ENCODE data around the gene APOA5. TPM values are rescaled to one million over a fixed set of nuclear protein-coding genes. Genes with fewer than 3 reads are reported as not detected.

The APOA5 gene
- total RNA-seq, 2 experiments from 2014 or later, result not detected

DNA sequence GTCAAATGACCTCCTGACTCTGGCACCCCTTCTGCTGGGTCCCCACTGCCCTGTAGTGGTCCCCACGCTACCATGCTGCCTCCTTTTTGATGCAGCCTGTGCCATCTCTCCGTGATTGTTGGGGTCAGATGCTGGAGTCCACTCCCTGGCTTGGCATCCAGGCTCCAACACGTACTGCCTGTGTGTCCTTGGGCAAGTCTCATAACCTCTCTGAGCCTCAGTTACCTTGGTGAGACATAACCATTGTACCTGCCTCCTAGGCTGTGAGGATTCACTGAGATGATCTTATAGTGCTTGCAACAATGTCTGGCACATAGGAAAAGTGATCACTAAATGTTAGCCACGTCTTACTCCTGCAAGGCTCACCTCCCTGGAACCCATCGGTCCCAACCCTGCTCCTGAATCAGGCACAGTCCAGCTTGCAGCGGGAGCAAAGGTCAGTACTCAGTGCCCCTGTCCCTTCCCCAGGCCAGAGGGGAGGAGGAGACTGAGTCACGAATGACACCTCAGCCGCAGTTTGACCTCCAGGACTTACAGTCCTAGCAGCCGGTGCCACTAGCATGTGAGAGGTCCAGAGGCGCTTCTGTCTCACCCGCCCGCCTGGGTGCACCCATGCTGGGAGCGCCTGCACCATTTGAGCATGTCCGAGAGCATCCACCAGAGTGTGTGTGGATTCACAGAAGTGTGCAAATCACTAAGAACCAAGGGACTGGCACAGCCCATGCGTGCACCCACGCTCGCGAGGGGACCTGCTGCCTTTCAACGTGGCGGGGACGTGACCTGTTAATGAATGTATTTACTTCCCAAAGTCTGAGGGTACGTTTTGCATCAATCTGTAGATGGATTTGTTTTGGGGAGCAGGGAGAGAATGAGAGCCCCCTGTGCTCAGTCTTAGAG lies 34.4 kb upstream of the APOA5 start:
- H3K9me3 ChIP-seq (ENCODE audit: low read length), result no peaks in the 10 kb centered on the region
- POLR2A ChIA-PET, result interaction anchor here (0.8 kb wide), 1 partner anchor 32 kb away, joined by 4 read pairs; no protein-coding TSS in a partner anchor
- H3K79me2 ChIP-seq (ENCODE audit: insufficient read depth, low read depth, low read length), result no peaks in the 10 kb centered on the region
- TF ChIP-seq, protein P1, sequence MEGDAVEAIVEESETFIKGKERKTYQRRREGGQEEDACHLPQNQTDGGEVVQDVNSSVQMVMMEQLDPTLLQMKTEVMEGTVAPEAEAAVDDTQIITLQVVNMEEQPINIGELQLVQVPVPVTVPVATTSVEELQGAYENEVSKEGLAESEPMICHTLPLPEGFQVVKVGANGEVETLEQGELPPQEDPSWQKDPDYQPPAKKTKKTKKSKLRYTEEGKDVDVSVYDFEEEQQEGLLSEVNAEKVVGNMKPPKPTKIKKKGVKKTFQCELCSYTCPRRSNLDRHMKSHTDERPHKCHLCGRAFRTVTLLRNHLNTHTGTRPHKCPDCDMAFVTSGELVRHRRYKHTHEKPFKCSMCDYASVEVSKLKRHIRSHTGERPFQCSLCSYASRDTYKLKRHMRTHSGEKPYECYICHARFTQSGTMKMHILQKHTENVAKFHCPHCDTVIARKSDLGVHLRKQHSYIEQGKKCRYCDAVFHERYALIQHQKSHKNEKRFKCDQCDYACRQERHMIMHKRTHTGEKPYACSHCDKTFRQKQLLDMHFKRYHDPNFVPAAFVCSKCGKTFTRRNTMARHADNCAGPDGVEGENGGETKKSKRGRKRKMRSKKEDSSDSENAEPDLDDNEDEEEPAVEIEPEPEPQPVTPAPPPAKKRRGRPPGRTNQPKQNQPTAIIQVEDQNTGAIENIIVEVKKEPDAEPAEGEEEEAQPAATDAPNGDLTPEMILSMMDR (conservative IDR thresholded peaks at IDR 0.05; ENCODE audit: low read length), result no peak
- no peak for TF ChIP-seq EZH2phosphoT487 (IDR thresholded peaks at IDR 0.05; ENCODE audit: borderline replicate concordance, low read depth, low read length)
- CTCF ChIA-PET (ENCODE audit: unreplicated experiment), result no interaction called here
- H3K27ac ChIP-seq (ENCODE audit: low read depth, low read length, poor library complexity, severe bottlenecking), result no peak overlapping the region
- no peaks in the 10 kb centered on the region for H4K20me1 ChIP-seq (ENCODE audit: insufficient read depth, low read length)
- no peaks in the 10 kb centered on the region for H3K9me2 ChIP-seq (ENCODE audit: insufficient read depth, low read length)
- no peak overlapping the region for H2AFZ ChIP-seq (ENCODE audit: low read length)
- DNase-seq (ENCODE audit: low spot score), result no peak
- H3K4me2 ChIP-seq (ENCODE audit: low read length), result no peak overlapping the region
- no peaks in the 10 kb centered on the region for H3K4me1 ChIP-seq (ENCODE audit: insufficient read depth, low read length, poor library complexity, severe bottlenecking)
- intact Hi-C loops (cut with micrococcal nuclease; ENCODE audit: unreplicated experiment), result no loop called here
- no peaks in the 10 kb centered on the region for H3K36me3 ChIP-seq (ENCODE audit: insufficient read depth, low read length)
- no peak overlapping the region for H3K4me3 ChIP-seq (ENCODE audit: low read depth, low read length, poor library complexity, severe bottlenecking)
- no TSS peak for BruUV-seq (replicated peaks)

DNA sequence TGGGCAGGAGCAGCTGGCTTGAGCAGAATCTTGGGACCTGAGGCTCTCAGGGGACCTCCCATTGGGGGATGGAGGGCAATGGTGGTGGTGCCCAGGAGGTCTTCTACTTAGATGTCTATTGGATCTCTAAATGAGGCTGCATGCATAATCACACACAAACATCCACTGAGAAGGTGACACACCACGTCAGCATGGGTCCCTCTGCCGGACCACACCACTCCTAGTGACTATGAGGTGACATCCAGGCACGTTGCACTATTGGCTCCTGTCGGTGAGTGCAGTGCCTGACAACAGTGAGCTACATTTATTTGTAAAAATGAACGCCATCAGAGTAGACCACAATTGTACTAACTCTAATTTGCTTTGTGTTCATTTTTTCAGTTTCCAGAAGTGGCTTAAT lies 33.8 kb upstream of the APOA5 start:
- CTCF ChIA-PET (ENCODE audit: unreplicated experiment), result no interaction called here
- BruUV-seq (replicated peaks), result no TSS peak

More for the DNA sequence above, 33.8 kb upstream of the APOA5 start:
- Histone ChIP-seq H2AFZ (ENCODE audit: low read length) (no peak overlapping the region), H3K4me1 (ENCODE audit: insufficient read depth, low read length, poor library complexity, severe bottlenecking) (no peaks in the 10 kb centered on the region), H4K20me1 (ENCODE audit: insufficient read depth, low read length) (no peaks in the 10 kb centered on the region), H3K4me3 (ENCODE audit: low read depth, low read length, poor library complexity, severe bottlenecking) (no peak overlapping the region), H3K4me2 (ENCODE audit: low read length) (no peak overlapping the region), H3K79me2 (ENCODE audit: insufficient read depth, low read depth, low read length) (no peaks in the 10 kb centered on the region), H3K9me3 (ENCODE audit: low read length) (no peaks in the 10 kb centered on the region), H3K27ac (ENCODE audit: low read depth, low read length, poor library complexity, severe bottlenecking) (no peak overlapping the region), H3K9me2 (ENCODE audit: insufficient read depth, low read length) (no peaks in the 10 kb centered on the region), H3K36me3 (ENCODE audit: insufficient read depth, low read length) (no peaks in the 10 kb centered on the region)
- no peak for DNase-seq (ENCODE audit: low spot score)
- POLR2A ChIA-PET, result no interaction called here
- intact Hi-C loops (cut with micrococcal nuclease; ENCODE audit: unreplicated experiment), result no loop called here
- TF ChIP-seq, protein P1 (conservative IDR thresholded peaks at IDR 0.05; ENCODE audit: low read length), result no peak
